COR-L47 (cell line): Measurements from ENCODE around the gene ZC3H7A.
A peak's percentile ranks its signal among the peaks of the same experiment; 100 is the strongest.

Experiments used
- DNase-seq: peaks from one replicate; lab custom pipeline; 2025; lab: John Stamatoyannopoulos, UW

The ZC3H7A gene

DNA sequence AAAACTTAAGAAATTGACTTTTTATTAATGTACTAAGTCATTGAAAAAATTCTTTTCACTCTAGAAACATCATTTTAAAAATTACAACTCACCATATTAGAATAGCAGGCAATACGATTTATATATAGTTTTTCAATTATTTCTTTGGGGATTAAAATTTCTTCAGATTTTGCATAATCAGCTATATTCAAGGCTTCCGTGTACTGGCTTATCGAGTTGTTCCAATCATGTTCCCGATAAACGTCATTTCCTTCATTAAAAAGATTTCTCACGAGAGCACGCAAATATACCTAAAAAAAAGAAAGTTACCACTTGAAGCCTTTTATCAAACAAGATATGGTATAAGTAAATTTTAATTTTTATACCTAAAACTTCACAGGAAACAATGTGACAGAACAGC, 18.0 kb downstream of the ZC3H7A start:
- no peak for DNase-seq

DNA sequence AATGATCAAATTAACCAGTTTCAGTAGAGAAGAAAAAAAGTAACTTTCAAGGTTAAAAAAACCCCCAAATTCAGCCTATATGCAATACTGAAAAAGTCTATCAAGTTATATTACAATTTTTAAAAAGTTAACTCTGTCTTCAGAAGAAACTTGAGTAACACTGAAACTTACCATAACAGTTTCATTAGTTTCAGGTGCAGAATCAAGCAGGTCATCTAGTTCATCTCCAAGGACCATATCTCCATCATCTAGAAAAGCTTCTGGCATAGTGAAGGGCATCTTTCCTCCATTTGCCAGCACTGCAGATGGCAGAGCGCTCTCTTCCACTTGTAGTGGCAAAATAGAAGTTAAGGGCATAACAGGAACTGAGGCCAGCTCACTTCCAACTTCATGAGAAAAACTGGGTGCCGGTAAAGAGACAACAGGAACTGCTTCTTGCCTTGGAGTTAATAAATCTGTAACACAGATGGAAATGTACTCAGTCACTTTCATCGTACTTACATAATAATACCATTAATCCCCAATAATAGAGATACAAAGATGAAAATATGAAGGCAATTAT, 22.9 kb downstream of the ZC3H7A start:
- DNase-seq, result no peak

DNA sequence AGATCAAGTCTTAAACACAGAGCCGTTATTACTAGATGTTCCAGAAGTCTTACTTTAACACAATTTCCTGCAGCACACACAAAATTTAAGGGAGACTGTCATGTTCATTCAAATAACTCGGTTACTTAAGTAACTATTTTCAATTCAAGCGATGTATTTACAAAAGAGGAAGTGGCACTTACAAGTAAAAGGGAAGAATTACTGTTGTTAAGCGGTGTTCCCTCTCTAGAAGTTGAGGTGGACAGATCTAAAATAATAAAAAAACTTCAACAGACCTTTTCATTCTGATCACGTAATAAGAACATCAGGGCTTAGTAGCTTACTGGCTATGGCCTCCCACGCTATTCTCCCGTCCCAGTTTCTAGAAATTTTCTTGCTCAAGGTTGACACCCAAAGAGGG, 28.2 kb downstream of the ZC3H7A start:
- no peak for DNase-seq

DNA sequence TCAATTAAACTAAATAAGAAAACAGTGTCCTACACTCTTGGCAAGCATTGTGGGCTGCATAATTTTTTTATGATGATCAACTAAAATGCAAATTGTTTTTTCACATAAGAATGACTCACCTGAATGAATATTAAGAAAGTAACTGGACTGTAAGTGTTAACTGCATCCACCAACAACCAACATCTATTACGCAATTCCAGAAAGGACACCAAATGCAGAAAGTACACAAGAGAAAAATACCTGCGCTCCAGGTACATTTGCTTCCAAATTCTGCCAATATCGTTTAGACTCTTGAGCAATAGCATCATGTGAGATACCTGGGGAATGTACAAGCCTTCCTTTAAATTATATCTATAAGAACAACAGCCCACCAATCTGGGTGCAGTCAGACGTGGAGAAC, 34.6 kb downstream of the ZC3H7A start:
- no peak for DNase-seq

DNA sequence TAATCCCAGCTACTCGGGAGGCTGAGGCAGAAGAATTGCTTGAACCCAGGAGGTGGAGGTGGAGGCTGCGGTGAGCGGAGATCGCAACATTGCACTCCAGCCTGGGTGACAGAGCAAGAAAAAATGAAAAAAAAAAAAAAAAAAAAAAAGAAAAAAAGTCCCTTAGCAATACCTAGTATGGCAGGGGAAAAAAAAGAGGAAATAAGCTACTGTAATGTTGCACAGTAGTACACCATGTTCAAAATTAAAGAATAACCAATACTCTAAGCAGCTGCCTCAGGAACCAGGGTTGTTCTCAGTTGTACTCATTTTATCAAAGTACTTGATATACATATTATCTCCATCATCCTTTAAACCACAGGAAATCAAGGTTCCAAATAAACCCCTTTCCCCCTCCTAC, 37.1 kb downstream of the ZC3H7A start:
- no peak for DNase-seq

DNA sequence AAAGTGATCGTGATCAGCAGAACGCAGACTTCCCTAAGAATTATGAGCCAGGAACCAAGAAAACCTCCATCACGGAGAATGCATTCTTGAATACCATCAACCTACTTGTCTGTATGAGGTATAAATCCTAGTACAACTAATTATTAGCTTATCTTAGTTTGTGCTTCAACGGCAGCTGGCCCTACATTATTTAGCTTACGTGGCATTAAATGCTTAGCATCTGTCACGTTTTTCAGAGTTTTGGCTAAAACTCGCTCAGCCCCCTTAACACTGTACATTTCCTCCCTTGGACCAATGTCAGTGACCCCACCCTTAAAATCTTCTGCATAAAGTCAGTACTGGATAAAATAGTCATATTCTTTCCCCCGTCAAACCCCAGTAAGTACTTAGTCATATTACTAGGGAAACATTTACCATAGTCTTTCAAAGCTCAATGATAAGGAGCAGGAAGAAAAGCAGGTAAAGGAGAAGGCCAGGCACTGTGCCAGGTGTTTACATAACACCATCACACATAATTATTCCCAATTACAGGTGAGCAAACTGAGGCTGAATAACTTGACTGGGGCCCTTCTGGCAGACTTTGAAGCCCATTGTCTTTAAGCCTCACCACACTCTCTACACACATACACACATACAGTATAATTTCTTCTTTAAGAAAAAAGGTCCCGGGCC, 37.8 kb downstream of the ZC3H7A start:
- DNase-seq, result no peak

DNA sequence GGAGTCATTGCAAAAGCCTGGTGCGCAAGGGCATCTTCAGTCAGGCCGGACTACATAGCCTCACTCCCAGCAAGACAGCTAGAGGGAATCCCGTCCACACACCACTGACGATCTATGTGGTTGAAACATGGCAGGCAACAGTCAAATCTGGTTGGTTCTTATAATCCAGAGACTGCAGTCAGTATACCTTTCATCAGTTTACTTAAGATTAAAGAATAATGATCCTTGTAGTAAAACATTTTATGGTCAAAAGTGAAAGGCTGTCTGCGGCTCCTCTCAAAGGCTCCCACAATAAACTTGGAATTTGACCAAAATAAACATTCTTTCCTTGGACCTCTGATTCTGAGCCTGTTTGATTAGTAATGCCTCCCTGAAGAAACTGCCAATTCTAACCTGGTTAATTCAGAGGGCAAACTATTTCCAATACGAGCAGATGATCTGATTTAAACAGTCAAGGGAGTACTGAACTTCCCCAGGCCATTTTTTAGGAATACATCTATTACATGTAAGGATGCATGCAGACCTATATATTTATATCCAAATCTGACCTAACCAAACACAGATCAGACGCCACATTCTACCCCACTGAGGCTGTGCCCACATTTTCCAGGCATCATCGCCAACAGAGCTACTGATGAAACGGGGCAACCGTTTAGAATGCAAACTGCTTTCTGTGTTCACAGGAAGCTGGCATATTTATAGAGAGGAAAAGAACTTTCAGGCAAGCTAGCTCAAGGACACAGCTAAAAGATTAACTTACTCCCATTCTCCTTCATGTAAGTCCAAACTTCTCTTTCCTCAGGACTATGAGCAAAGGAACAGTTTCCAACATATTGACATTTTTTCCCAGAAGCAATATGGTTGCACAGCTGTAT, 39.1 kb downstream of the ZC3H7A start:
- no peak for DNase-seq

DNA sequence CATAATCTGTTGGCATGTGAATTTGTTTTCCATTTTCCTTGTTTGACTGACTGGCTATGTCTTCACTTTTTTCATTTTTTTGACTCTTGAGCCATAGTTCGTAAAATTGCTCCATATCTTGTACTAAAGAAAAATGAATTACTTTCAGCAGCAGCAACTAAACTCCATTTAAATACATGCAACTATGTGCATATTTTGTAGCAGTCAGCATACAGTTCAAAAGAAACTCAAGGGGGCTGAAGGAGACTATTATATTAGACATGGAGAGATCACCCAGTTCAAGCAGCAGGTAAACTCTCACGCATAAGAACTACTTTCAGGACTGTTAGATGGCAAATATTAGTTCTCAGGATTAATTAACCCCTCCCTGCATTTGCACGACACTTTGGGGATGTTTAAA, 40.8 kb downstream of the ZC3H7A start:
- DNase-seq, result no peak

DNA sequence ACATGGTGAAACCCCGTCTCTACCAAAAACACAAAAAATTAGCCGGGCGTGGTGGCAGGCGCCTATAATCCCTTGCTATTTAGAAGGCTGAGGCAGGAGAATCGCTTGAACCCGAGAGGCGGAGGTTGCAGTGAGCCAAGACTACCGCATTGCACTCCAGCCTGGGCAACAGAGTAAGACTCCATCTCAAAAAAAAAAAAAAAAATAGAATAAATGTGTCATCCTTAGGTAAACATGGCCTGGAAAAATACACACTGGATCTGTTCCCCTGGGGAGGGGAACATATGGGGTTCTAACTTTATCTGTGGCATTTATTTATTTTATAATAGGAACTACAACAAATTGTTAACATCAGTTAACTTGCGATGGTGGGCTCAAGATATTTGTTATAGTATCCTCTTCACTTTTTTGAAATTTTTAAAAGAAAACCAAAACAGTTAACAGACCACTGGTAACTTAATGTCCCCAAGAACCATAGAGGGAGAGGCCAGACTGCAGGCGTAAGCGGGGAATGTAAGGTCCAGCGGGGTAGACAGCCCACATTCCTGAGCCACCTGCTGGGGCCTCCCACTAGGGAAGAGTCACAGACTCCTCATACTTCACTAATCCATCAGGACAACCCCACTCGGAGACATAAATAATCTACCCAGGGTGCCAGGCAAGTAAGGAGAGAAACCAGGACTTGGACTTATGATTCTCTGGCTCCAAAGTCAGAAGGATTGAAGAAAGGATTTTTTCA, 41.9 kb downstream of the ZC3H7A start:
- DNase-seq, result no peak

DNA sequence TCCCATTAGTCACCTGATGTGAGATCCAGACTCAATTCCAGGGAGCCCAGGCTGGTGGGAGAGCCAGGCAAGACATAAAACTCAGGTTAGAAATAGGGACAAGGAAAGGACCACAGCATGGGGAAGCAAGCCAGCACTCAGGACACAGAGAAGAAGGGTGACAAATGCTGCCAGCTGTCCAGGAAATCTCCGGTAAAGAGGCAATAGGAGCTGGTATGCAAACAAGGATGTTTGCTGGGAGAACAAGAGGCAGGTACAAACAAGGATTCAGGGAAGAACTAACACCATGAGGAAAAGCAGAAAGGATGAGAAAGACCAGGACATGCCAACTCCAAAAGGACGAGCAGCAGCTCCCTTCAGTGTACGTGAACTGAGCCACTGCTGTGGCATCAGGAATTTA, 44.2 kb downstream of the ZC3H7A start:
- DNase-seq, result no peak

DNA sequence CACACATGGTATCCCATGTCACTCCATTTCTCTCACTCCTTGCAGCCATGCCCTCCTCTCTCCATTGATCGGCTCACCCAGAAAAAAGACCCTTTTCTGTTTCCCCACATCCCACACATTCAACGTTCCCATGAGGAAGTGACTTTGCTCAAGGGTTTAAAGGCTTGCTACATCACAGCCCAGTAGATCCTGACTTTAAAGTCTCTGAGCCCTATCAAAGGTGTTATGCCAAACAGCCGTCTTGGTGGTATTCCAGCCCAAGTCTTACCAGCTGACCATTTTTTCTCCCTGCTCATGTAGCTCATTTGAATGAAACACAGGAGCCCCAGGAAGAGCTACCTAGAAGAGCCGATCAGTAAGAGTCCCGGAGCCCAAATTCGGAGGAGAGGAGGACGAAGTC, 47.0 kb downstream of the ZC3H7A start:
- DNase-seq, result no peak

DNA sequence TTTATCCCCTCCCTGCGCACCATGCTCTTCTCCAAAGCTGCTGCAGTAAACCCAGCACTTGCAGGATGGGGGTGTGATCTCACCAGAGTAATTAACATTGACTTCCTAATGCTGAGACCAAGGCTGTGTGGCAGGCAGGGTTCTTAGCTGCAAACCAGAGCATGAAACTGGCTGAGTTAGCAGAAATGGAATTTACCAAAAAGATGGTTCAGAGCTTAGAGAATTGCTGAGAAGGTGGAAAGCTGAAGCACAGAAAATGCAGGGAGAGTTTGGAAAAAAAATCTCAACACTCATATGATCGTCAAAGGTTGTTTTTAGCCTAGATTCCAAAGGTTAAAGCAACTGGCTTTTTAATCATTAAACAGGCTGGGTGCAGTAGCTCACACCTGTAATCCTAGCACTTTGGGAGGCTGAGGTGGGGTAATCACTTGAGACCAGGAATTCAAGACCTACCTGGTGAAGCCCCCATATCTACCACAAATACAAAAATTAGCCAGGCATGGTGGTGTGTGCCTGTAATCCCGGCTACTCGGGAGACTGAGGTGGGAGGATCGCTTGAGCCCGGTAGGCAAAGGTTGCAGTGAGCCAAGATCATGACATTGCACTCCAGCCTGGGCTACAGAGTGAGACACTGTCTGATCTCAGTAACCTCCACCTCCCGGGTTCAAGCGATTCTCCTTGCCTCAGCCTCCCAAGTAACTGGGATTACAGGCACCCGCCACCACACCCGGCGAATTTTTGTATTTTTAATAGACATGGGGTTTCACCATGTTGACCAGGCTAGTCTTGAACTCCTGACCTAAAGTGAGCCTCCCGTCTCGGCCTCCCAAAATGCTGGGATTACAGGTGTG, 48.4 kb downstream of the ZC3H7A start:
- DNase-seq, result no peak

DNA sequence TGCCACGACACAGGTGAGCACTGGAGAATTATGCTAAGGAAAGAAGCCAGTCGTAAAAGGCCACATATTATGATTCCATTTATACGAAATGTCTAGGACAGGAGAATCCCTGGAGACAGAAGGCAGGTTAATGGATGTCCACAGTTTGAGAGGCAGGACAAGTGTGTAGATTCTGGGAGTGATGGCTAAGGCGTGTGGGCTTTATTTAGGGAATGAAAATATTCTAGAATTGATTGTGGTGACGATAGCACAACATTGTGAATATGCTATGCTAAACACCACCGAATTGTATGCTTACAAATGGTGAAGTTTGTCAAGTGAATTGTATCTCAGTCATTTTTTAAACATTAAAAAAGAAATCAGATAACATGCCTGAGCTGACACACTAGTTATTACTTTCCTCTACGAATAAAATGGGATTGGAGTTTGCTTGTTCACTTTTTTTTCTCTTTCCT, 49.1 kb downstream of the ZC3H7A start:
- no peak for DNase-seq

DNA sequence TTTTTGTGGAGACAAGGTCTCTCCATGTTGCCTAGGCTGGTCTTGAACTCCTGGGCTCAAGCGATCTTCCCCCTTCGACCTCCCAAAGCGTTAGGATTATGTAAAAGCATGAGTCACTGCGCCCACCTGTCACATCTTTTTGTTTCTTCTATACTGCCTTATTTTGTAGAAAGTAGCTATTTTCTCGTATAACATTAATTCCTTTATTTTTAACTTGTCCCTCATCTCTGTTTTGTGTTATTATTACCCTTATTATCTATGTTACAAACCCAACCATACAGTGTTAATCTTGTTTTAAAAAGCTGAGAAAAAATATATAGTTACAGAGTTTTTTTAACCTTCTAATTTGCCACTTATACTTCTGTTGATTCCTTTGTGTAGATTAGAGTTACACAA, 53.0 kb downstream of the ZC3H7A start:
- DNase-seq, result no peak

DNA sequence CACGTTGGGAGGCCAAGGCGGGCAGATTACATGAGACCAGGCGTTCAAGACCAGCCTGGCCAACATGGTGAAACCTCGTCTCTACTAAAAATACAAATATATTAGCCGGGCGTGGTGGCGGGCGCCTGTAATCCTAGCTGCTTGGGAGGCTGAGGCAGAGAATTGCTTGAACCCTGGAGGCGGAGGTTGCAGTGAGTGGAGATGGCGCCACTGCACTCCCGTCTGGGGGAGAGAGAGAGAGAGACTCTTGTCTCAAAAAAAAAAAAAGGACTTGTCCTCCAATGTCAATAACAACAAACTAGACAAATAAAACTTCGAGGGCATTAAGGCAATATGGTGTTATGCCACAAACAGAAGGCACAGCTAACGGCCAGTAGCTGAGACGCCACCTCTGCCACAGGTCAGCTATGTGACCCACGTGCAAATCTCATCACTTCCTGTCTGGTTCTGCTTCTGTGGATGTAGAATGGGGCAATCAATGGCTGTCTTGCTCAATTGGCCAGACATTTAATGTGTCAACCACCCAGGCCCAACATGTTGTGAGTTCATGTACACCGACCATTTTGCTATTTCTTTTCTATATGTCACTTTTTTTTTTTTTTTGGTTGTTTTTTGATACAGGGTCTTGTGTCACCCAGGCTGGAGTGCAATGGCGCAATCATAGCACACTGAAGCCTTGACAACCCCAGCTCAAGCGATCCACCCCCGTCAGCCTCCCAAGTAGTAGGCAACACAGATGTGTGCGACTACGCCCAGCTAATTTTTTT, 53.6 kb downstream of the ZC3H7A start:
- DNase-seq, result no peak

DNA sequence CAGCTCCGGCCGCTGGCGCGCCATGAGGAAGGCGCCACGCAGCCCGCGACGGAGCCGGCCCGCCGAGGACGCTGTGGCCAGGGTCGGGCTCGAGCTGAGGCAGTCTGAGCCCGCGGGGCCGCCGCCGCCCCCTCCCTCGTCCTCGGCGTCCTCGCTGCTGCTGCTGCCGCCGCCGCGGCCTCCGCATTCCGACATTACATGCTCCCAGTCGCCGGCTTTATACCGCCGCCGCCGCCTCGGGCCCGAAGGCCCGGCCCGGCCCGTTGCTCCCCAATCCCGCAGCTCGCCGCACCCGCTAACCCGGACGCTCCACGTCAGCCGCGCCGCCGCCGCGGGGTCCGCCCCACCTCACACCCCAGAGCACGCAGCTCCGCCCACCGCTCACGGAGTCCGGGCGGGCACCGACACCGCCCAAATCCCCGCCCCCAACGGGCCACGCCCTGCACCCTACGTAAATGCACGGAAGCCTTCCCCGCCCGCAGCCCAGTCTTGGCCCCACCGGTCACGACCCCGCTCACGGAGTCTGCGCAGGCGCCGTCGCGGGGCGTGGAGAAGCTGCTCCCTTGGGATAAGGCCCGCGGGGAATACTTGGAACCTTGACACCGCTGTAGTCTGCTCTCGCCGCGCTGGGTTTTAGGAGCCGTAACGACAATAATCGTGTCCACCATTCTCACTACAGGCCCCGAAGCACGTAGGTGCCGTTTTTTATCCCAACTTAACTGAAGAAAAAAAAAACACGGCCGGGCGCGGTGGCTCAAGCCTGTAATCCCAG, 54.3 kb downstream of the ZC3H7A start, which contains the start of gene TXNDC11:
TXNDC11 (minus strand) TSS at position 322 of the 772 bp plus-strand sequence; CDS start at position 195, 127 bp downstream.
- DNase-seq, result peak; percentile 96

DNA sequence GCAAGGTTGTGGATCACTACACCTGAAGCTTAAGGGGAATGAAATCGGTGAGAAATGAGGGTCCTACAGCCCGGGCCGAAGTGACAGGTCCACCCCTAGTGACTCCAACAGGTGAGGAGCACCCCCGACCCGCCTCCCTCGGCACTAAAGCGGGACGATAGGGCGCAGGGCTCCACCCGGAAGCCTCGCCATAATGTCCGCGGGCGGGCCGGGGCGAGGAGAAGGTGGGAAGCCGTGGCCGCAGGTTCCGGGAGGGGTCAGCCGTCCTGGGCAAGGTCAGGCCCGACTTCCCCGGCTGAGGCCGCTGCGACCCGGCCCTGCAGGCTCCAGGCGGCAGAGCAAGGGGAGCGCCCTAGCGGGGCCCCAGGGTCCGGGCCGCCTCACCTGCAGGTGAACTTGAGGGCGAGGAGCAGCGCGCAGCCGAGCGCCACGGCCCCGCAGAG, 54.9 kb downstream of the ZC3H7A start:
- no peak for DNase-seq

DNA sequence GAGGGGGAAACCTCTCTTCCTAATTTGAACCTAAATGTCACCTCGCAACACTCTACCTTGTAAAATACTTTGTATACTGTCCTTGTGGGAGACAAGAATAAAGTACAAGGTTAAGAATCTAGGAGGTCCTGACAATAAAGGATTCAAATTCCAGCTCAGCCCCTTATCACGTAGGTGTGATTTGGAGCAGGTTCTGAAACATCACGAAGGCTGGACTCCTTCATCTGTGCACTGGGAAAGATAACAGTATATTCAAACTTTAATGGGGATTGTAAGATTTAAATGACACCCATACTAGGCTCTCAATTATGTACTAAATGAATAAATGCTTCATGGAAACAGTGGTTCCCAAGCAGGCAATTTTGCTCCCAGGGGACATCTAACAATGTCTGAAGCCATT, 56.5 kb downstream of the ZC3H7A start:
- DNase-seq, result no peak

DNA sequence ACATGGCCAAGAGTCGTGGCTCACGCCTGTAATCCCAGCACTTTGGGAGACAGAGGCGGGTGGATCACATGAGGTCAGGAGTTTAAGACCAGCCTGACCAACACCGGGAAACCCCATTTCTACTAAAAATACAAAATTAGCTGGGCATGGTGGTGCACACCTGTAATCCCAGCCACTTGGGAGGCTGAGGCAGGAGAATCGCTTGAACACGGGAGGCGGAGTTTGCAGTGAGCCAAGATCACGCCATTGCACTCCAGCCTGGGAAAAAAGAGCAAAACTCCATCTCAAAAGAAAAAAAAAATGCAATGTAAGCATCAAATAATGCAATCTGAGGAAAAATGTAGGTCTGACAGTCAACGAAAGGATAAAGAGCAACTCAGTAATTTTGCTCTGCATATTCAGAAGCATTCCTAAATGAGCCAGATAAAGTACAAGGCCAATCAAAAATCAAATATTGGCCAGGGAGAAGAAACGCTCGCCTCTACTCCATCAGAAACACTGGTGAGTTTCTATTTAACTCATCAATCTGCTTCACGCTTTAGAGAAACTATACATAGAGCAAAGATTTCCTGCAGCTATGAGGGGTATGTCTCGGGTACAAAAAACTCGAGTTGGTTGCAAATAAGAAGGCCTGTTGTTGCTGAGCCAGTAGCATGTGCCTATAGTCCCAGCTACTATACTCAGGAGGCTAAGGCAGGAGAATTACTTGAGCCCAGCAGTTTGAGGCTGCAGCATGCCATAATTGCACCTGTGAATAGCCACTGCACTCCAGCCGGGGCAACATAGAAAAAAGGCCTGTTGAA, 58.1 kb downstream of the ZC3H7A start:
- DNase-seq, result no peak
